A673 (cell line): Measurements from ENCODE around the gene PDE4B.

Source experiments
- CTCF ChIP-seq: fragments of 300-800, 200-600 bp; sonication (generic); conservative IDR thresholded peaks from 2 replicates; pipeline ENCODE4 v1.5.1; 2017; ENCODE audit warnings: low read depth, mild to moderate bottlenecking, antibody characterized with exemption, low read length, moderate library complexity, mixed read lengths
- EZH2 ChIP-seq: fragments of 200-600 bp; sonication (generic); IDR thresholded peaks from 2 replicates; pipeline ENCODE4 v1.6.1; 2017; ENCODE audit warnings: borderline replicate concordance, low read depth, mild to moderate bottlenecking, mixed read lengths, antibody characterized with exemption, low read length; ENCODE audit not compliant: poor library complexity, severe bottlenecking

- TF ChIP-seq CTCF (no peak), EZH2 (no peak)
Observed at GRCh38 chr1:66262208-66262963, 469.7 kb downstream of the PDE4B start.
